Measurements from ENCODE around the gene LRCH4.

LRCH4 gene

GRCh38 chr7:100607111-100607510 lies 21.2 kb upstream of the LRCH4 start:
- no peak overlapping the region for H3K4me3 ChIP-seq (ENCODE audit: low read length)
- no peak for DNase-seq (ENCODE audit: low read depth, low spot score)

GRCh38 chr7:100606313-100606712 lies 20.4 kb upstream of the LRCH4 start:
- DNase-seq (ENCODE audit: low read depth, low spot score), result no peak
- H3K4me3 ChIP-seq (ENCODE audit: low read length), result no peak overlapping the region

GRCh38 chr7:100604976-100605911 lies 19.3 kb upstream of the LRCH4 start:
- peak overlapping the region; percentile 65 for H3K4me3 ChIP-seq (ENCODE audit: low read length)
- no peak for DNase-seq (ENCODE audit: low read depth, low spot score)

- H3K4me3 ChIP-seq (ENCODE audit: low read length), result peak overlapping the region; percentile 65
- peak; percentile 63 for DNase-seq (ENCODE audit: low read depth, low spot score)
Observed at GRCh38 chr7:100604028-100604975, 18.4 kb upstream of the LRCH4 start.

- no peak for DNase-seq (ENCODE audit: low read depth, low spot score)
- H3K4me3 ChIP-seq (ENCODE audit: low read length), result peak overlapping the region; percentile 65
Observed at GRCh38 chr7:100603726-100604027, 17.7 kb upstream of the LRCH4 start.

GRCh38 chr7:100602889-100603725 lies 17.2 kb upstream of the LRCH4 start:
- no peak for DNase-seq (ENCODE audit: low read depth, low spot score)
- H3K4me3 ChIP-seq (ENCODE audit: low read length), result peak overlapping the region; percentile 65

GRCh38 chr7:100600730-100601038 lies 14.8 kb upstream of the LRCH4 start:
- no peak for DNase-seq (ENCODE audit: low read depth, low spot score)
- H3K4me3 ChIP-seq (ENCODE audit: low read length), result no peak overlapping the region

GRCh38 chr7:100599911-100600729 lies 14.2 kb upstream of the LRCH4 start:
- no peak overlapping the region for H3K4me3 ChIP-seq (ENCODE audit: low read length)
- no peak for DNase-seq (ENCODE audit: low read depth, low spot score)

- no peak overlapping the region for H3K4me3 ChIP-seq (ENCODE audit: low read length)
- no peak for DNase-seq (ENCODE audit: low read depth, low spot score)
Observed at GRCh38 chr7:100598425-100598824, 12.5 kb upstream of the LRCH4 start.

- DNase-seq (ENCODE audit: low read depth, low spot score), result no peak
- no peak overlapping the region for H3K4me3 ChIP-seq (ENCODE audit: low read length)
Observed at GRCh38 chr7:100595188-100595587, 9.3 kb upstream of the LRCH4 start.

GRCh38 chr7:100591596-100591995 lies 5.7 kb upstream of the LRCH4 start:
- H3K4me3 ChIP-seq (ENCODE audit: low read length), result no peak overlapping the region
- no peak for DNase-seq (ENCODE audit: low read depth, low spot score)

GRCh38 chr7:100590077-100590737 lies 4.3 kb upstream of the LRCH4 start:
- H3K4me3 ChIP-seq (ENCODE audit: low read length), result no peak overlapping the region

GRCh38 chr7:100589341-100589947 lies 3.5 kb upstream of the LRCH4 start:
- no peak overlapping the region for H3K4me3 ChIP-seq (ENCODE audit: low read length)
- no peak for DNase-seq (ENCODE audit: low read depth, low spot score)

More at GRCh38 chr7:100590077-100590737, 4.3 kb upstream of the LRCH4 start:
- DNase-seq (ENCODE audit: low read depth, low spot score), result no peak

GRCh38 chr7:100588438-100588837 lies 2.5 kb upstream of the LRCH4 start:
- no peak overlapping the region for H3K4me3 ChIP-seq (ENCODE audit: low read length)
- no peak for DNase-seq (ENCODE audit: low read depth, low spot score)

- peak; percentile 100 for DNase-seq (ENCODE audit: low read depth, low spot score)
Observed at GRCh38 chr7:100586266-100587025, 517 bp upstream of the LRCH4 start, which contains the start of gene FBXO24. FBXO24 (plus strand) TSS chr7:100586328; CDS start chr7:100586626, 298 bp downstream.

GRCh38 chr7:100584683-100585510 lies 1.0 kb downstream of the LRCH4 start:
- DNase-seq (ENCODE audit: low read depth, low spot score), result no peak

More at GRCh38 chr7:100586266-100587025, 517 bp upstream of the LRCH4 start, which contains the start of gene FBXO24:
- H3K4me3 ChIP-seq (ENCODE audit: low read length), result peak within 1 kb of the TSS; percentile 85

More at GRCh38 chr7:100584683-100585510, 1.0 kb downstream of the LRCH4 start:
- peak overlapping the region; percentile 85 for H3K4me3 ChIP-seq (ENCODE audit: low read length)

Measured in Jurkat, Clone E6-1 (cell line).